SW480 (cell line): ENCODE data around the gene SPIRE2.

Source experiments
- DNase-seq: peaks from one replicate; pipeline ENCODE4 v3.0.0-alpha.2; 2016; ENCODE audit warnings: low spot score

SPIRE2 gene

GRCh38 chr16:89915303-89916232 lies 87.3 kb downstream of the SPIRE2 start:
- DNase-seq = no peak

GRCh38 chr16:89917773-89918452 lies 89.6 kb downstream of the SPIRE2 start:
- DNase-seq = peak; percentile 97

GRCh38 chr16:89918453-89919347 lies 90.4 kb downstream of the SPIRE2 start, which contains the start of gene MC1R:
MC1R (plus strand) TSS chr16:89918862; CDS start chr16:89919259, 397 bp downstream.
- peak; percentile 55 for DNase-seq

- DNase-seq = no peak
These were observed 91.5 kb downstream of the SPIRE2 start for GRCh38 chr16:89919535-89920406.

- peak; percentile 30 for DNase-seq
These were observed 92.4 kb downstream of the SPIRE2 start for GRCh38 chr16:89920723-89921122.
